AG09309 (cell line): ENCODE data around the gene OMD.
"Not testable (repeated sequence)": the region's sequence is repeated elsewhere in the genome, so short reads cannot be mapped to it uniquely, and the experiment has no call there.

Experiments used
- DNase-seq: peaks from one replicate; pipeline ENCODE4 v3.0.0-alpha.2; 2010; ENCODE audit warnings: low read depth
- H3K4me3 ChIP-seq: 2 replicates; pipeline ENCODE4 v1.5.1; 2011; ENCODE audit warnings: mild to moderate bottlenecking, low read depth, low read length, moderate library complexity; ENCODE audit not compliant: control insufficient read depth
- CTCF ChIP-seq: IDR thresholded peaks from 2 replicates; pipeline ENCODE4 v1.5.1; 2011; ENCODE audit warnings: mild to moderate bottlenecking, low read depth, low read length, inconsistent platforms; ENCODE audit not compliant: insufficient read depth, control insufficient read depth; ENCODE audit errors: missing control alignments

OMD gene

GRCh38 chr9:92423612-92424011 lies 659 bp downstream of the OMD start:
- no peak for TF ChIP-seq CTCF
- H3K4me3 ChIP-seq, result no peak overlapping the region
- DNase-seq, result no peak

GRCh38 chr9:92422611-92423338 lies 1.5 kb downstream of the OMD start:
- no peak for DNase-seq
- H3K4me3 ChIP-seq, result no peak overlapping the region

GRCh38 chr9:92414566-92414965 lies 9.7 kb downstream of the OMD start:
- DNase-seq, result no peak
- H3K4me3 ChIP-seq, result no peak overlapping the region
- no peak for TF ChIP-seq CTCF

More at GRCh38 chr9:92422611-92423338, 1.5 kb downstream of the OMD start:
- TF ChIP-seq CTCF, result no peak

GRCh38 chr9:92411157-92411556 lies 13.1 kb downstream of the OMD start:
- not testable (repeated sequence) for DNase-seq, H3K4me3 ChIP-seq

- no peak for TF ChIP-seq CTCF
- H3K4me3 ChIP-seq, result no peak overlapping the region
- DNase-seq, result no peak
Measured at GRCh38 chr9:92408747-92409478, 15.4 kb downstream of the OMD start.

- TF ChIP-seq CTCF, result no peak
- no peak overlapping the region for H3K4me3 ChIP-seq
- DNase-seq, result no peak
Measured at GRCh38 chr9:92407818-92408217, 16.5 kb downstream of the OMD start.

GRCh38 chr9:92406477-92406876 lies 17.8 kb downstream of the OMD start:
- H3K4me3 ChIP-seq, result no peak overlapping the region
- no peak for TF ChIP-seq CTCF
- DNase-seq, result no peak
